Panc1 (cell line): ENCODE data around the gene AGAP1. TPM values are rescaled to one million over a fixed set of nuclear protein-coding genes. Genes with fewer than 3 reads are reported as not detected.

ENCODE experiments used
- ATAC-seq: fragments of 200-7000 bp; cut with Tn5 transposase; 2 replicates; pipeline ENCODE4 v1.9.1; 2020; ENCODE audit warnings: mild to moderate bottlenecking, moderate library complexity
- BruUV-seq: library from RNA; stranded (reverse); fragments of 400-500 nt; replicated peaks from 2 replicates; lab custom pipeline; 2021; lab: Mats Ljungman, UMichigan
- CTCF ChIA-PET: fragments of 300-600 bp; sonication (Branson Sonifier 250); formaldehyde crosslinking; loops from one replicate; lab custom pipeline; 2022; ENCODE audit warnings: antibody characterized with exemption; lab: Charles Lee
- POLR2A ChIA-PET: fragments of 300-600 bp; sonication (Branson Sonifier 250); formaldehyde crosslinking; loops from one replicate; lab custom pipeline; 2022; ENCODE audit warnings: antibody characterized with exemption; lab: Charles Lee
- DNase-seq: peaks from one replicate; pipeline ENCODE4 v3.0.0-alpha.2; 2010; ENCODE audit warnings: low read depth, low spot score
- H3K27ac ChIP-seq: 2 replicates; pipeline ENCODE4 v1.5.1; 2011; ENCODE audit warnings: mild to moderate bottlenecking, low read length, inconsistent platforms
- H3K27me3 ChIP-seq: fragments of 200-500 bp; sonication (Bioruptor generic); 2 replicates; pipeline ENCODE4 v1.6.0; 2014; ENCODE audit warnings: low read length, inconsistent platforms; ENCODE audit not compliant: control insufficient read depth, insufficient read depth
- H3K36me3 ChIP-seq: fragments of 200-500 bp; sonication (Bioruptor generic); 2 replicates; pipeline ENCODE4 v1.5.1; 2014; ENCODE audit warnings: inconsistent platforms, mild to moderate bottlenecking, low read length, moderate library complexity; ENCODE audit not compliant: control insufficient read depth, insufficient read depth
- H3K4me1 ChIP-seq: 2 replicates; pipeline ENCODE4 v1.5.1; 2011; ENCODE audit warnings: inconsistent platforms, mild to moderate bottlenecking, low read length, moderate library complexity; ENCODE audit not compliant: control insufficient read depth, insufficient read depth
- H3K4me3 ChIP-seq, 2 experiments: 2 replicates each; pipeline ENCODE4 v1.5.1; 2011 to 2012; ENCODE audit warnings: low read depth in 2 of 2, low read length in 2 of 2, mild to moderate bottlenecking in 2 of 2, inconsistent platforms in 1 of 2, moderate library complexity in 1 of 2
- H3K9me3 ChIP-seq: fragments of 200-500 bp; sonication (Bioruptor generic); 2 replicates; pipeline ENCODE4 v1.5.1; 2014; ENCODE audit warnings: low read depth, mild to moderate bottlenecking, inconsistent platforms, low read length, moderate library complexity; ENCODE audit not compliant: control insufficient read depth, insufficient read depth
- POLR2AphosphoS5 ChIP-seq: IDR thresholded peaks from 2 replicates; pipeline ENCODE4 v1.6.1; 2012; ENCODE audit warnings: mild to moderate bottlenecking, low read depth, low read length, moderate library complexity
- SIN3A ChIP-seq: IDR thresholded peaks from 2 replicates; pipeline ENCODE4 v1.6.1; 2012; ENCODE audit warnings: low read depth, mild to moderate bottlenecking, low read length, moderate library complexity, borderline replicate concordance; ENCODE audit not compliant: insufficient read depth
- TCF7L2 ChIP-seq: IDR thresholded peaks from 2 replicates; pipeline ENCODE4 v1.6.1; 2011; ENCODE audit warnings: mild to moderate bottlenecking, low read depth, low read length, inconsistent platforms
- in situ Hi-C: cut with HindIII; loops from 2 replicates; pipeline ENCODE4 v1.10.0; 2016; ENCODE audit warnings: low sequenced_read_pairs, low pct_unique_long_range_greater_than_20kb
- intact Hi-C: fragments of 100-400 bp; cut with micrococcal nuclease; formaldehyde crosslinking; loops from one replicate; pipeline ENCODE4 v1.10.0; 2022; ENCODE audit not compliant: unreplicated experiment
- total RNA-seq: library from RNA; stranded (reverse); gene quantifications from one replicate; pipeline ENCODE4 v1.2.1, GENCODE V29; 2021; ENCODE audit not compliant: unreplicated experiment
- TF ChIP-seq, protein P1 (sequence below): fragments of 450-650 bp; IDR thresholded peaks from 2 replicates; pipeline ENCODE4 v1.5.1; 2017; ENCODE audit warnings: mild to moderate bottlenecking
- TF ChIP-seq, protein P2 (sequence below), 2 experiments: IDR thresholded peaks; 2 replicates each; pipeline ENCODE4 v1.6.1; 2011 to 2012; ENCODE audit warnings: low read depth in 2 of 2, control low read depth in 1 of 2, low read length in 1 of 2, mild to moderate bottlenecking in 1 of 2, moderate library complexity in 1 of 2; ENCODE audit not compliant: insufficient read depth in 1 of 2

AGAP1 gene
- total RNA-seq, 1 experiment from 2014 or later: 38.9 TPM

DNA sequence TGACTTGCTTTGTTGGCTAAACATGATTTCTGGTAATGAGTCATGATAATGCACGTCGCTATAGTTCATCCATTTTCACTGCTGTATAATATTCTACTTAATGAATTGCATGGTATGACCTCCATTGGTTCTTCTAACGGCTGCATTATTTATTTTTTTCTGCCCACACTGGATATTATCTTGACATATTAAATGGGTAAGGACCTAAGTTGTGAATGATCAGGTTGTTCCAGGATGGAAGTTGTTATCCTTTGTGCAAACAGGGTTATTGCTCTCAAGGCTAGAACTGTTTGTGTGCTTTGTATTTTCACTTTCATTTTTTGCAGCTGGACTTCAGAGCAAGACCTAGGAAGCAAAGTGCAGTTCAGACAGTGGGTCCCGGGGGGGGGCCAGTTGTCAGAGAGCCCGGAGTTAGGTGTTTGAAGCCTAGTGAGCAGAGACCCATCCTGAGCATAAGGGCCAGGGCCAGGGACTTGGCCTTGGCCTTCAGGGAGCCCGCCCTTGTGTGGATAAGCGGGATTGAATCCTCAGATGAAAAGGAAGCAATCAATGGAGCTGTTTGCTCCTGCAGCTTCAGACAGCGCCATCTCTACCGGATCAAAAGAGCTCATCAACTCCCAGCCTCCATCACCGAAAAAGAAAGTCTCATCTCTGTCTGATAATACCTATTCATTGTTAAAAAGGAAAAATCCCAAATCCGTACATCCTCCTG lies 48.2 kb downstream of the AGAP1 start:
- DNase-seq (no peak), ATAC-seq (no peak)
- Histone ChIP-seq H3K4me1 (peaks cover 3% of the 10 kb centered on the region; the same call in 1 of the 2 replicates), H3K27me3 (no peaks in the 10 kb centered on the region), H3K4me3 (no peak overlapping the region), H3K36me3 (no peaks in the 10 kb centered on the region), H3K27ac (no peak overlapping the region), H3K9me3 (no peaks in the 10 kb centered on the region)
- ChIA-PET POLR2A (no interaction called here), CTCF (no interaction called here)
- TF ChIP-seq SIN3A (no peak), TCF7L2 (no peak), POLR2AphosphoS5 (no peak)
- TF ChIP-seq, protein P1, sequence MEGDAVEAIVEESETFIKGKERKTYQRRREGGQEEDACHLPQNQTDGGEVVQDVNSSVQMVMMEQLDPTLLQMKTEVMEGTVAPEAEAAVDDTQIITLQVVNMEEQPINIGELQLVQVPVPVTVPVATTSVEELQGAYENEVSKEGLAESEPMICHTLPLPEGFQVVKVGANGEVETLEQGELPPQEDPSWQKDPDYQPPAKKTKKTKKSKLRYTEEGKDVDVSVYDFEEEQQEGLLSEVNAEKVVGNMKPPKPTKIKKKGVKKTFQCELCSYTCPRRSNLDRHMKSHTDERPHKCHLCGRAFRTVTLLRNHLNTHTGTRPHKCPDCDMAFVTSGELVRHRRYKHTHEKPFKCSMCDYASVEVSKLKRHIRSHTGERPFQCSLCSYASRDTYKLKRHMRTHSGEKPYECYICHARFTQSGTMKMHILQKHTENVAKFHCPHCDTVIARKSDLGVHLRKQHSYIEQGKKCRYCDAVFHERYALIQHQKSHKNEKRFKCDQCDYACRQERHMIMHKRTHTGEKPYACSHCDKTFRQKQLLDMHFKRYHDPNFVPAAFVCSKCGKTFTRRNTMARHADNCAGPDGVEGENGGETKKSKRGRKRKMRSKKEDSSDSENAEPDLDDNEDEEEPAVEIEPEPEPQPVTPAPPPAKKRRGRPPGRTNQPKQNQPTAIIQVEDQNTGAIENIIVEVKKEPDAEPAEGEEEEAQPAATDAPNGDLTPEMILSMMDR: no peak
- TF ChIP-seq, protein P2, sequence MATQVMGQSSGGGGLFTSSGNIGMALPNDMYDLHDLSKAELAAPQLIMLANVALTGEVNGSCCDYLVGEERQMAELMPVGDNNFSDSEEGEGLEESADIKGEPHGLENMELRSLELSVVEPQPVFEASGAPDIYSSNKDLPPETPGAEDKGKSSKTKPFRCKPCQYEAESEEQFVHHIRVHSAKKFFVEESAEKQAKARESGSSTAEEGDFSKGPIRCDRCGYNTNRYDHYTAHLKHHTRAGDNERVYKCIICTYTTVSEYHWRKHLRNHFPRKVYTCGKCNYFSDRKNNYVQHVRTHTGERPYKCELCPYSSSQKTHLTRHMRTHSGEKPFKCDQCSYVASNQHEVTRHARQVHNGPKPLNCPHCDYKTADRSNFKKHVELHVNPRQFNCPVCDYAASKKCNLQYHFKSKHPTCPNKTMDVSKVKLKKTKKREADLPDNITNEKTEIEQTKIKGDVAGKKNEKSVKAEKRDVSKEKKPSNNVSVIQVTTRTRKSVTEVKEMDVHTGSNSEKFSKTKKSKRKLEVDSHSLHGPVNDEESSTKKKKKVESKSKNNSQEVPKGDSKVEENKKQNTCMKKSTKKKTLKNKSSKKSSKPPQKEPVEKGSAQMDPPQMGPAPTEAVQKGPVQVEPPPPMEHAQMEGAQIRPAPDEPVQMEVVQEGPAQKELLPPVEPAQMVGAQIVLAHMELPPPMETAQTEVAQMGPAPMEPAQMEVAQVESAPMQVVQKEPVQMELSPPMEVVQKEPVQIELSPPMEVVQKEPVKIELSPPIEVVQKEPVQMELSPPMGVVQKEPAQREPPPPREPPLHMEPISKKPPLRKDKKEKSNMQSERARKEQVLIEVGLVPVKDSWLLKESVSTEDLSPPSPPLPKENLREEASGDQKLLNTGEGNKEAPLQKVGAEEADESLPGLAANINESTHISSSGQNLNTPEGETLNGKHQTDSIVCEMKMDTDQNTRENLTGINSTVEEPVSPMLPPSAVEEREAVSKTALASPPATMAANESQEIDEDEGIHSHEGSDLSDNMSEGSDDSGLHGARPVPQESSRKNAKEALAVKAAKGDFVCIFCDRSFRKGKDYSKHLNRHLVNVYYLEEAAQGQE (IDR thresholded peaks at IDR 0.05; ENCODE audit: insufficient read depth in 1 of 2, low read depth in 2 of 2, low read length in 1 of 2): no peak
- in situ Hi-C loops: no loop called here
- intact Hi-C loops: no loop called here
- BruUV-seq: no TSS peak

DNA sequence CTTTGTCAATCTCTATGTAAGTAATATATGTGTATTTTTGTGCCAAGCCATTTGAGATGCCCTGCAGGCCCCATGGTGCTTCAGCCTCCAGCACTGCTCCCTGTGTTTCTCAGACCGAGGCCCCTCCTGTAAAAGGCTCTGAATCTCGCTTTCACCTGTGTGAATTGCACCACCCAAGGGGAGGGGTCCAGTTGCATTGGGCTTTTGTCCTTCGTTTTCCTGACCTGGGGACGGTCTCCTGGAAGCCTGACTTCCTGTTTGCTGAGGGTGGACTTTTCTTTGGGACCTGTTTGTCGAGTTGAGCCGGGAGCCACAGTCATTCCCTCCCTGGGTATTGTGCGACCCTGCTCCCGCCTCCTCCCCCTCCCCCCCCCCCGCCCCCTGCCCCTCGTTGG lies 48.9 kb downstream of the AGAP1 start:
- Histone ChIP-seq H3K4me3 (no peak overlapping the region), H3K27ac (no peak overlapping the region), H3K9me3 (no peaks in the 10 kb centered on the region), H3K4me1 (peaks cover 3% of the 10 kb centered on the region; the same call in 1 of the 2 replicates), H3K27me3 (no peaks in the 10 kb centered on the region), H3K36me3 (no peaks in the 10 kb centered on the region)
- DNase-seq (no peak), ATAC-seq (no peak)
- POLR2A ChIA-PET: no interaction called here
- no TSS peak for BruUV-seq
- CTCF ChIA-PET: no interaction called here
- TF ChIP-seq, protein P2 (IDR thresholded peaks at IDR 0.05; ENCODE audit: insufficient read depth in 1 of 2, low read depth in 2 of 2, low read length in 1 of 2): no peak
- TF ChIP-seq POLR2AphosphoS5 (no peak), TCF7L2 (no peak), SIN3A (no peak)
- TF ChIP-seq, protein P1: no peak
- in situ Hi-C loops (no loop called here), intact Hi-C loops (no loop called here)
